GM23338 (cell line): ENCODE data around the gene ARCN1. TPM values are rescaled to one million over a fixed set of nuclear protein-coding genes. Genes with fewer than 3 reads are reported as not detected.
"Not testable (repeated sequence)": the region's sequence is repeated elsewhere in the genome, so short reads cannot be mapped to it uniquely, and the experiment has no call there.

ENCODE experiments used
- ATAC-seq: fragments of 200-7000 bp; cut with Tn5 transposase; 3 replicates; pipeline ENCODE4 v1.9.1; 2020
- DNase-seq: peaks from one replicate; pipeline ENCODE4 v3.0.0-alpha.2; 2015; ENCODE audit warnings: low spot score
- H2AFZ ChIP-seq: fragments of 200-600 bp; sonication (generic); 2 replicates; pipeline ENCODE4 v1.8.0; 2016; ENCODE audit warnings: antibody characterized with exemption, mild to moderate bottlenecking, moderate library complexity
- H3F3A ChIP-seq: fragments of 200-600 bp; sonication (generic); replicated peaks from 2 replicates; pipeline ENCODE4 v1.8.0; 2017; ENCODE audit warnings: antibody characterized with exemption, mixed run types, low read depth
- H3K27ac ChIP-seq: fragments of 200-600 bp; sonication (generic); 2 replicates; pipeline ENCODE4 v1.6.1; 2016; ENCODE audit warnings: low read depth
- H3K27me3 ChIP-seq: fragments of 200-600 bp; sonication (generic); 2 replicates; pipeline ENCODE4 v1.8.0; 2016; ENCODE audit warnings: mild to moderate bottlenecking, mixed run types, moderate library complexity; ENCODE audit not compliant: insufficient read depth
- H3K36me3 ChIP-seq: fragments of 200-600 bp; sonication (generic); 2 replicates; pipeline ENCODE4 v1.8.0; 2016; ENCODE audit warnings: mild to moderate bottlenecking; ENCODE audit not compliant: insufficient read depth
- H3K4me1 ChIP-seq: fragments of 200-600 bp; sonication (generic); 2 replicates; pipeline ENCODE4 v1.8.0; 2016; ENCODE audit warnings: mild to moderate bottlenecking, moderate library complexity; ENCODE audit not compliant: insufficient read depth
- H3K4me2 ChIP-seq: fragments of 200-600 bp; sonication (generic); 2 replicates; pipeline ENCODE4 v1.7.1; 2017; ENCODE audit warnings: mixed run types
- H3K4me3 ChIP-seq: fragments of 200-600 bp; sonication (generic); 2 replicates; pipeline ENCODE4 v1.6.1; 2016; ENCODE audit warnings: mixed run types
- H3K79me2 ChIP-seq: fragments of 200-600 bp; sonication (generic); replicated peaks from 2 replicates; pipeline ENCODE4 v1.8.0; 2017; ENCODE audit warnings: mild to moderate bottlenecking; ENCODE audit not compliant: insufficient read depth
- H3K9me2 ChIP-seq: fragments of 200-600 bp; sonication (generic); 2 replicates; pipeline ENCODE4 v1.8.0; 2017; ENCODE audit not compliant: insufficient read depth
- H4K20me1 ChIP-seq: fragments of 200-600 bp; sonication (generic); replicated peaks from 2 replicates; pipeline ENCODE4 v1.8.0; 2017; ENCODE audit warnings: mild to moderate bottlenecking; ENCODE audit not compliant: insufficient read depth
- H3K27ac Mint-ChIP-seq: 2 replicates; pipeline ENCODE4 v1.8.0; 2020; ENCODE audit warnings: inconsistent platforms, mild to moderate bottlenecking, moderate library complexity, mixed read lengths
- H3K27me3 Mint-ChIP-seq: 3 replicates; pipeline ENCODE4 v1.8.0; 2022; ENCODE audit warnings: low read depth, mild to moderate bottlenecking, moderate library complexity, mixed read lengths, inconsistent platforms; ENCODE audit not compliant: insufficient read depth, poor library complexity
- H3K36me3 Mint-ChIP-seq: 3 replicates; pipeline ENCODE4 v1.8.0; 2021; ENCODE audit warnings: low read depth, mild to moderate bottlenecking, inconsistent platforms, moderate library complexity, mixed read lengths
- H3K4me1 Mint-ChIP-seq: 3 replicates; pipeline ENCODE4 v1.8.0; 2020; ENCODE audit warnings: mild to moderate bottlenecking, inconsistent platforms, mixed read lengths
- H3K4me3 Mint-ChIP-seq: 3 replicates; pipeline ENCODE4 v1.8.0; 2021; ENCODE audit warnings: moderate library complexity, mild to moderate bottlenecking, inconsistent platforms, mixed read lengths
- H3K9me3 Mint-ChIP-seq: 3 replicates; pipeline ENCODE4 v1.8.0; 2020; ENCODE audit warnings: moderate library complexity, mild to moderate bottlenecking, inconsistent platforms, mixed read lengths
- EZH2 ChIP-seq: fragments of 200-600 bp; sonication (generic); IDR thresholded peaks from one replicate; pipeline ENCODE4 v1.8.0; 2017; ENCODE audit warnings: antibody characterized with exemption, mild to moderate bottlenecking, low read depth; ENCODE audit not compliant: unreplicated experiment
- EZH2phosphoT487 ChIP-seq: fragments of 200-600 bp; sonication (generic); IDR thresholded peaks from one replicate; pipeline ENCODE4 v1.8.1; 2018; ENCODE audit warnings: antibody characterized with exemption; ENCODE audit not compliant: unreplicated experiment
- JUNB ChIP-seq: IDR thresholded peaks from one replicate; pipeline ENCODE4 v1.6.1; 2016; ENCODE audit warnings: antibody characterized with exemption; ENCODE audit not compliant: unreplicated experiment
- NANOG ChIP-seq: IDR thresholded peaks from 2 replicates; pipeline ENCODE4 v1.6.1; 2016; ENCODE audit warnings: antibody characterized with exemption, borderline replicate concordance
- POLR2AphosphoS5 ChIP-seq: IDR thresholded peaks from 2 replicates; pipeline ENCODE4 v1.6.1; 2016; ENCODE audit warnings: antibody characterized with exemption, low read depth
- ZNF331 ChIP-seq: fragments of 250-450 bp; sonication (Bioruptor Pico); IDR thresholded peaks from 2 replicates; pipeline ENCODE4 v1.5.0; 2020; ENCODE audit warnings: low read depth, mild to moderate bottlenecking, moderate library complexity
- polyA plus RNA-seq: library from polyadenylated mRNA; unstranded; fragments of >200 nt; fragmentation: Nextera tagmentation; extraction: Ambion mirVana; gene quantifications from 2 replicates; pipeline ENCODE4 v1.2.1, GENCODE V29; 2016
- total RNA-seq: library from RNA; depleted of rRNA; stranded (reverse); fragments of >200 nt; shearing (Covaris generic); gene quantifications from 2 replicates; pipeline ENCODE4 v1.2.3, GENCODE V29; 2014

ARCN1 gene
- total and polyA plus RNA-seq, 2 experiments from 2014 or later: 79.9 to 106 TPM

DNA sequence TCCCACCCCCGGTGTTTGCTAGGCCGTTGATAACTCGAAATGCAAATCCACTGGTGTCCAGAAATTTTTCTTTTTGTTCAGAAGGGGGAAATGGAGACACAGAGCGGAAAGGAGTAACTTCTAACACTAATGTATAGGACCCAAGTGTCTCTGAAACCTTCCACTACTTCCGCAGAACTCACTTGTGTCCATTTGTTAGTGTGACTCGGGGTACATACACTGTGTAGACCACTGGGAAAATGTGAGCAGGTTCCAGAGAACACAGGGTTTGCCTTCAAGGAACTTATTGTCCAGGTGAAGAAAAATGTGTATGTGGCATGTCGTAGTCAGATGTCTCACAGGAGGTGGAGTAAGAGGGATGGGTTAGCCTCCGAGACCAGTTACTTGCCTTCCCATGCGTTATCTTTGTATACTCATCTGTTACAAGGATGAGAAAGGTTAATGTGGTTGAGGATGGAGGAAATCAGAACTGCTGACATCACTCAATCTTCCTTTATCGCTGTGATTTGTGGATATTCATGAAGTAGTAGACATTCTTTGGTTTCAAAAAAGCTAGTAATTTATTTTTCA, 857 bp downstream of the ARCN1 start:
- peak; percentile 9; the same call in 1 of the 3 replicates for ATAC-seq
- peak overlapping the region; percentile 91 for H3K4me3 Mint-ChIP-seq
- H3K79me2 ChIP-seq: peaks cover 57% of the 10 kb centered on the region
- peaks cover 41% of the 10 kb centered on the region for H4K20me1 ChIP-seq
- H3K9me3 Mint-ChIP-seq: no peaks in the 10 kb centered on the region
- peak overlapping the region; percentile 81; the same call in 1 of the 2 replicates for H2AFZ ChIP-seq
- no peaks in the 10 kb centered on the region for H3K36me3 Mint-ChIP-seq
- peak overlapping the region; percentile 93 for H3K27ac ChIP-seq
- DNase-seq: peak; percentile 12
- H3K27me3 ChIP-seq: no peaks in the 10 kb centered on the region
- peak overlapping the region; percentile 98 for H3K4me3 ChIP-seq
- H3K9me2 ChIP-seq: no peaks in the 10 kb centered on the region
- H3K4me1 Mint-ChIP-seq: peaks cover 7% of the 10 kb centered on the region; the same call in 2 of the 3 replicates
- peaks cover 4% of the 10 kb centered on the region for H3K27me3 Mint-ChIP-seq
- H3K27ac Mint-ChIP-seq: peak overlapping the region; percentile 39
- H3K36me3 ChIP-seq: no peaks in the 10 kb centered on the region
- H3K4me1 ChIP-seq: peaks cover 6% of the 10 kb centered on the region
- H3F3A ChIP-seq: peaks cover 2% of the 10 kb centered on the region; the same call in 1 of the 2 replicates
- H3K4me2 ChIP-seq: peak overlapping the region; percentile 99
- no peak for TF ChIP-seq POLR2AphosphoS5
- TF ChIP-seq JUNB: no peak
- TF ChIP-seq EZH2: no peak
- no peak for TF ChIP-seq NANOG
- no peak for TF ChIP-seq ZNF331 (CRISPR knock-in tag)

DNA sequence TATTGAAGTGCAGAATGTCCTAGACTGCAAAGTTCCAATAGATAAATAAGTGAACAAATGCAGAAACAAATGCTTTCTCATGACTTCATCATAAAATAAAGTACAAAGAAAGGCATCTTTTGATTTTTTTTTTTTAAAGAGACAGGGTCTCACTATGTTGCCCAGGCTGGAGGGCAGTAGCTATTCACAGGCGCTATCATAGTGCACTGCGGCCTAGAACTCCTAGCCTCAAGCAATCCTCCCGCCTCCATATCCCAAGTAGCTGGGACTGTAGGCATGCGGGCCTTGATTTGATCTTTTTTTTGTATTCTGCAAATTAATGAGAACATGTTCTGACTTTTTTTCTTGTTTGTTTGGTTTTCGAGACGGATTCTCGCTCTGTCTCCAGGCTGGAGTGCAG, 2.4 kb downstream of the ARCN1 start:
- no peak overlapping the region for H3K27ac Mint-ChIP-seq

DNA sequence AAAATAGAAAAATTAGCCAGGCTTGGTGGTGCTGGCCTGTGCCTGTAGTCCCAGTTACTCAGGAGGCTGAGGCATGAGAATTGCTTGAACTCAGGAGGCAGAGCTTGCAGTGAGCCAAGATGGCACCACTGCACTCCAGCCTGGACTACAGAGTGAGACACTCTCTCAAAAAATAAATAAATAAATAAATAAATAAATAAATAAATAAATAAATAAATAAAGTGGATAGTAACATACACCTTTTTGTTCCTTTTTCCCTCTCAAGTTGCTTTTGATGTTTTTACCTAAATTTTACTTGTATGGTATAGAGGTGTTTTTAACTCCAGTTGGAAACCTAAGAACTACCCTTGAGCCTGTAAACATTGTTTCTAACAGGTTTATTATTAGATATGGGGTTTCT, 5.8 kb downstream of the ARCN1 start:
- H3K36me3 ChIP-seq, H2AFZ ChIP-seq, H3K27ac ChIP-seq, ATAC-seq, H3K9me2 ChIP-seq, H3K4me2 ChIP-seq, H3F3A ChIP-seq, H3K4me1 Mint-ChIP-seq, H3K27ac Mint-ChIP-seq, H3K4me3 Mint-ChIP-seq, H3K4me1 ChIP-seq, DNase-seq, H3K27me3 ChIP-seq, H3K27me3 Mint-ChIP-seq, H3K4me3 ChIP-seq, H3K9me3 Mint-ChIP-seq: not testable (repeated sequence)
- Histone ChIP-seq H3K79me2 (peaks cover 85% of the 10 kb centered on the region), H4K20me1 (peaks cover 63% of the 10 kb centered on the region)
- H3K36me3 Mint-ChIP-seq: peaks cover 11% of the 10 kb centered on the region

More for the DNA sequence above, 2.4 kb downstream of the ARCN1 start:
- no peaks in the 10 kb centered on the region for H3K27me3 ChIP-seq
- Mint-ChIP-seq H3K4me1 (peaks cover 7% of the 10 kb centered on the region; the same call in 2 of the 3 replicates), H3K27me3 (peaks cover 4% of the 10 kb centered on the region), H3K36me3 (no peaks in the 10 kb centered on the region), H3K4me3 (peak overlapping the region; percentile 6; the same call in 1 of the 3 replicates), H3K9me3 (no peaks in the 10 kb centered on the region)
- DNase-seq (no peak), ATAC-seq (no peak)
- H3K27ac ChIP-seq: no peak overlapping the region
- peaks cover 2% of the 10 kb centered on the region; the same call in 1 of the 2 replicates for H3F3A ChIP-seq
- no peak overlapping the region for H3K4me2 ChIP-seq
- no peak for TF ChIP-seq EZH2phosphoT487
- H3K4me3 ChIP-seq: no peak overlapping the region
- H4K20me1 ChIP-seq: peaks cover 47% of the 10 kb centered on the region
- H3K4me1 ChIP-seq: peaks cover 6% of the 10 kb centered on the region
- H3K79me2 ChIP-seq: peaks cover 73% of the 10 kb centered on the region
- no peaks in the 10 kb centered on the region for H3K9me2 ChIP-seq
- H3K36me3 ChIP-seq: no peaks in the 10 kb centered on the region
- no peak overlapping the region for H2AFZ ChIP-seq
